Activated naive CD8-positive, alpha-beta T cell treated with anti-CD3 and anti-CD28 coated beads, Interleukin-2, amount 10 ng/mL, durations not matched to agents 7 days and 5 days (primary cell): ENCODE data around the gene PHYHIPL. TPM values are rescaled to one million over a fixed set of nuclear protein-coding genes. Genes with fewer than 3 reads are reported as not detected.

Experiments used
- ATAC-seq: fragments of 150-1000 bp; cut with Tn5 transposase; one replicate; pipeline ENCODE4 v1.10.0; 2021; ENCODE audit warnings: low read depth, moderate library complexity
- POLR2A ChIA-PET: fragments of 350-600 bp; sonication (Branson Sonifier 250); formaldehyde crosslinking; loops from one replicate; lab custom pipeline; 2021; ENCODE audit warnings: antibody characterized with exemption; lab: Charles Lee
- DNase-seq: peaks from one replicate; pipeline ENCODE4 v3.0.0; 2021
- H3K27ac Mint-ChIP-seq: one replicate; pipeline ENCODE4 v1.8.0; 2022; ENCODE audit warnings: mild to moderate bottlenecking, mixed read lengths
- H3K27me3 Mint-ChIP-seq: one replicate; pipeline ENCODE4 v1.8.0; 2022; ENCODE audit warnings: mild to moderate bottlenecking, moderate library complexity, mixed read lengths
- H3K36me3 Mint-ChIP-seq: one replicate; pipeline ENCODE4 v1.8.0; 2021; ENCODE audit warnings: mild to moderate bottlenecking, mixed read lengths
- H3K4me1 Mint-ChIP-seq: one replicate; pipeline ENCODE4 v1.8.0; 2021; ENCODE audit warnings: mixed read lengths
- H3K4me3 Mint-ChIP-seq: one replicate; pipeline ENCODE4 v1.8.0; 2022; ENCODE audit warnings: mild to moderate bottlenecking, moderate library complexity, mixed read lengths
- H3K9me3 Mint-ChIP-seq: one replicate; pipeline ENCODE4 v1.8.0; 2021; ENCODE audit warnings: mixed read lengths
- total RNA-seq, 2 experiments: library from RNA; stranded (reverse); gene quantifications; one replicate each; pipeline ENCODE4 v1.2.3, GENCODE V29; 2021

PHYHIPL gene
- total RNA-seq, 2 experiments from 2014 or later = not detected

- Mint-ChIP-seq H3K27me3 (no peaks in the 10 kb centered on the region), H3K27ac (no peak overlapping the region), H3K4me3 (no peak overlapping the region), H3K36me3 (no peaks in the 10 kb centered on the region), H3K9me3 (no peaks in the 10 kb centered on the region), H3K4me1 (no peaks in the 10 kb centered on the region)
- no peak for ATAC-seq
- POLR2A ChIA-PET = no interaction called here
- no peak for DNase-seq
These were observed 103.0 kb downstream of the PHYHIPL start for GRCh38 chr10:59279476-59279875.

GRCh38 chr10:59279991-59280505, 103.6 kb downstream of the PHYHIPL start:
- H3K4me3 Mint-ChIP-seq = no peak overlapping the region
- H3K36me3 Mint-ChIP-seq = no peaks in the 10 kb centered on the region
- no peak for ATAC-seq
- no peak for DNase-seq
- no peaks in the 10 kb centered on the region for H3K9me3 Mint-ChIP-seq
- POLR2A ChIA-PET = no interaction called here
- no peak overlapping the region for H3K27ac Mint-ChIP-seq
- no peaks in the 10 kb centered on the region for H3K4me1 Mint-ChIP-seq
- H3K27me3 Mint-ChIP-seq = no peaks in the 10 kb centered on the region

DNA sequence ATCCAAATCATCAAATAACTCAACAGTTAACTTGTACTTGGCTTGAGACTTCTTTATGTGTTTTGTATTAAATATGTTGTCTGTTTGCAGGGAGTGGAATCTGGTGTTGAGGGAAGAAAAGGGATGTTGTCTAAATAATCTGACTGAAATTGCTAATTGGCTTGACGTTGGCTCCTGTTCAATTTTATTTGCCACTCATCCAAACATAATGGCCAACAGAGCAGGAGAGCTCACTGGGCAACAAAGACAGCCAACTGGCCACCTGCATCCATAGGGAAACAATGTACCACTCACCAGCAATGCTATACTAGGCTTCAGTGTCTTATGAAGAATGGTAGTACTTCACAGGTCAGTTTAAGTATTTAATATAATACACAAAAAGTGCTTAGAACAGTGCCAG, 105.4 kb downstream of the PHYHIPL start:
- no peaks in the 10 kb centered on the region for H3K9me3 Mint-ChIP-seq
- no peaks in the 10 kb centered on the region for H3K36me3 Mint-ChIP-seq
- ATAC-seq (no peak), DNase-seq (no peak)
- H3K4me3 Mint-ChIP-seq = no peak overlapping the region
- H3K27ac Mint-ChIP-seq = no peak overlapping the region
- no peaks in the 10 kb centered on the region for H3K27me3 Mint-ChIP-seq
- POLR2A ChIA-PET = no interaction called here
- H3K4me1 Mint-ChIP-seq = no peaks in the 10 kb centered on the region

- DNase-seq (no peak), ATAC-seq (no peak)
- Mint-ChIP-seq H3K27me3 (no peaks in the 10 kb centered on the region), H3K4me1 (no peaks in the 10 kb centered on the region), H3K9me3 (no peaks in the 10 kb centered on the region), H3K4me3 (no peak overlapping the region), H3K27ac (no peak overlapping the region), H3K36me3 (no peaks in the 10 kb centered on the region)
- POLR2A ChIA-PET = no interaction called here
These were observed 107.1 kb downstream of the PHYHIPL start for GRCh38 chr10:59283456-59284091.

DNA sequence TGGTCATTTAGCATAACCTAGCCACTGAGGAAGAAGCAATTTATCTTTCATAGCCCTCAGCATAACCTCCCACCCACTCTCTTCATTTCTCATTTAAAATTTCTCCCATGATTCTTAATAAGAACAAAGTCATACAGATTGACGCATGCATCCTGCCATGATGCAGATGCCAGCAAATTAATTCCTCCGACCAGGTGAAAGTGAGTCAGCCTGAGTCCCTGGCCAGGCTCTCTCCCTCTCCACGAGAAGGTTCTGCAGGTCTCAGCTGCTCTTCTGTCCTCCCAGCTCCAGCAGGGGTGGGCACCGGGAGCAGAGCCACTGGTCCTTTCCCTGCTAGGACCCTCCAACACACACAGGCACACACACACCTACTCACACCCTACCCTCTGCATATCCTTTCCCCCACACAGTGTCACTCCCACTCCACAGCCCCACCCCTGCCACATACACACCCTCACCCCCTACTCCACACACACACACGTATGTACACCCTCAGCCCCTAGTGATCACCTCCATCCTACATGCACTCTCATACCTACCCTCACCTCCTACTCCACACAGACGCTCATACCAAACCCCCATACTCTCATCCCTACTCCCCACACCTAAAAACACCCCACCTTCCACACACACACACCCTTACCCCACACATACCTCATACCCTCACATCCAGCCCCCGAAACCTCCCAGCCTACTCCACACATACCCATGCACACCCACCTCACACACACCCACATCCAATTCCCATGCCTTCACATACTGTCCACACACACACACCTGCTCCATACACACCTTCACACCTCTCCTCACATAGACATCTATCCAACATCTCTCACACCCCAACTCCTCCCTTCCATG, 107.9 kb downstream of the PHYHIPL start:
- POLR2A ChIA-PET = no interaction called here
- Mint-ChIP-seq H3K4me3 (no peak overlapping the region), H3K9me3 (no peaks in the 10 kb centered on the region), H3K36me3 (no peaks in the 10 kb centered on the region), H3K27ac (no peak overlapping the region), H3K27me3 (no peaks in the 10 kb centered on the region), H3K4me1 (no peaks in the 10 kb centered on the region)
- DNase-seq = no peak
- ATAC-seq = no peak

GRCh38 chr10:59285073-59285472, 108.6 kb downstream of the PHYHIPL start:
- H3K27ac Mint-ChIP-seq = no peak overlapping the region
- no peak for DNase-seq
- no peak overlapping the region for H3K4me3 Mint-ChIP-seq
- POLR2A ChIA-PET = no interaction called here
- no peaks in the 10 kb centered on the region for H3K36me3 Mint-ChIP-seq
- H3K9me3 Mint-ChIP-seq = no peaks in the 10 kb centered on the region
- H3K27me3 Mint-ChIP-seq = no peaks in the 10 kb centered on the region
- H3K4me1 Mint-ChIP-seq = no peaks in the 10 kb centered on the region
- ATAC-seq = no peak

GRCh38 chr10:59285848-59286247, 109.4 kb downstream of the PHYHIPL start:
- ATAC-seq = no peak
- no peaks in the 10 kb centered on the region for H3K36me3 Mint-ChIP-seq
- no peaks in the 10 kb centered on the region for H3K9me3 Mint-ChIP-seq
- no peaks in the 10 kb centered on the region for H3K4me1 Mint-ChIP-seq
- DNase-seq = no peak
- no peaks in the 10 kb centered on the region for H3K27me3 Mint-ChIP-seq
- no peak overlapping the region for H3K4me3 Mint-ChIP-seq
- POLR2A ChIA-PET = no interaction called here
- no peak overlapping the region for H3K27ac Mint-ChIP-seq

GRCh38 chr10:59287587-59288255, 111.3 kb downstream of the PHYHIPL start:
- Mint-ChIP-seq H3K27me3 (no peaks in the 10 kb centered on the region), H3K27ac (no peak overlapping the region), H3K9me3 (no peaks in the 10 kb centered on the region), H3K36me3 (no peaks in the 10 kb centered on the region), H3K4me3 (no peak overlapping the region), H3K4me1 (no peaks in the 10 kb centered on the region)
- no peak for ATAC-seq
- no peak for DNase-seq
- POLR2A ChIA-PET = no interaction called here

- no peak overlapping the region for H3K4me3 Mint-ChIP-seq
- no peaks in the 10 kb centered on the region for H3K9me3 Mint-ChIP-seq
- H3K4me1 Mint-ChIP-seq = no peaks in the 10 kb centered on the region
- H3K27ac Mint-ChIP-seq = no peak overlapping the region
- POLR2A ChIA-PET = no interaction called here
- H3K27me3 Mint-ChIP-seq = no peaks in the 10 kb centered on the region
- DNase-seq (no peak), ATAC-seq (no peak)
- H3K36me3 Mint-ChIP-seq = no peaks in the 10 kb centered on the region
These were observed 113.4 kb downstream of the PHYHIPL start for GRCh38 chr10:59289853-59290252.

DNA sequence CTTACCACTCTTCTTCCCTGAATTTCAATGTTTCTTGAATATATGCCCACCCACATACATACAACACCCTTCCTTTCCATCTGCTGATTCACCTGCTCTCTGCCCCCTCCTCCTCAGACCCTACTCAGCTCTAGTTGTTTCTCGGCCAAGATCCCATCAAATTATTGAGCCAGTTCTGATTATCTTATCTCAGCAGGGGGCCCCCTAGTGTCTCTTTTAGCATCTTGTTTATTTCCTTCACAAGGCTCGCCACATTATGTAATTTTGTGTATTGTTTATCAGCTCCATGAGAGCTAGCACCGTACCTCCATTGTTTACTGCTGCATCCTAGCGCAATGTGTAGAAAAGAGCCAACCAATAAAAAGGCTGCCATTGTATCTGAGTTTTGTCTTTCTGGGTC, 114.0 kb downstream of the PHYHIPL start:
- no peak for ATAC-seq
- H3K36me3 Mint-ChIP-seq = no peaks in the 10 kb centered on the region
- POLR2A ChIA-PET = no interaction called here
- H3K4me3 Mint-ChIP-seq = no peak overlapping the region
- no peaks in the 10 kb centered on the region for H3K27me3 Mint-ChIP-seq
- DNase-seq = no peak
- no peak overlapping the region for H3K27ac Mint-ChIP-seq
- H3K4me1 Mint-ChIP-seq = no peaks in the 10 kb centered on the region
- H3K9me3 Mint-ChIP-seq = no peaks in the 10 kb centered on the region

Other genes starting within 250 kb of the PHYHIPL start
- gene FAM13C, start 185.9 kb downstream of the PHYHIPL start, total RNA-seq = not detected